ENCODE results near the gene TDRD10.

- TF ChIP-seq CTCF (conservative IDR thresholded peaks at IDR 0.05) (no peak), ZFX (IDR thresholded peaks at IDR 0.05) (no peak)
These were observed 48.3 kb upstream of the TDRD10 start for GRCh38 chr1:154453574-154454352.

Data from C4-2B (cell line).